ENCODE measurements around the gene DDX41.

DDX41 gene

DNA sequence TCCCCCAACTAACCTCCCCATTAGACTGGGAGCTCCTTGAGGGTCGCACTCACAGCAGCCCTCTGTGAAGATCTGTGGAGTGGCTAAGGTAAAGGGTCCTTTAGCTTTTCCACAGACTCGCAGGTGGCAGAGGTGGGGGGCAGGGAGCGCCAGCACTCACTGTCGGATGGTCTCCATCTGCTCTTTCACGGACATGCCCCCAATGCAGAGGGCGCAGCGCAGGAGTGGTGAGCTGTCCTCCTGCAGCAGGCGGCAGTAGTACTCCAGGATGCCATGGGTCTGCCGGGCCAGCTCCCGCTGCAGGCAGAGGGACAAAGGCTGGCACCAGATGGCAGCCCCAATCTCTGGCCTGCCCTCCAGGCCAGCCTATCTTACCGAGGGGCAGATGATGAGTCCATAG is 2.2 kb downstream of the DDX41 start:
- TF ChIP-seq REST (IDR thresholded peaks at IDR 0.05; ENCODE audit: insufficient replicate concordance, low read depth) (no peak), GABPA (IDR thresholded peaks at IDR 0.05; ENCODE audit: low read depth) (no peak), POLR2AphosphoS5 (IDR thresholded peaks at IDR 0.05; ENCODE audit: low read depth) (no peak), SPI1 (IDR thresholded peaks at IDR 0.05; ENCODE audit: borderline replicate concordance, low read depth) (no peak), CTCF (IDR thresholded peaks at IDR 0.05; ENCODE audit: insufficient read depth, low read length) (no peak)
- no peak for DNase-seq (ENCODE audit: low read depth in 1 of 2, low spot score in 1 of 2)
- no peaks in the 10 kb centered on the region for H3K27me3 ChIP-seq (ENCODE audit: insufficient read depth, poor library complexity, severe bottlenecking)
- H3K27ac ChIP-seq (replicated peaks): no peak overlapping the region
- H3K4me3 ChIP-seq (replicated peaks; ENCODE audit: insufficient read depth, low read length): no peak overlapping the region

DNA sequence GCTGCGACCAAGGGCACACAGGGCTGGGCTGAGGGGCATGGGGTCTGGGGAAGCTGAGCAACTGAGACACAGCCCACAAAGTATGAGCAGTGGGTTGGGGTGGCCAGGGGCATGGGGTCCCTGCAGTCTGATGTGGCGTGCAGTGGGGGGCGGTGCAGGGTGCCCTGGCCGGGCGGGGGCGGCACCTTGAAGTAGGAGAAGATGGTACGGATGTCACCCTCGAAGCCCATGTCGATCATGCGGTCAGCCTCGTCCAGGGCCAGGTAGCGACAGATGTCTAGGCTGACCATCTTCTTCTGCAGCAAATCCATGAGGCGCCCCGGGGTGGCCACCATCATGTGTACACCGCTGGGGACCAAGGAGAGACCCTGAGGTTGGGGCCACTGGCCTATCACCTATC is 3.3 kb downstream of the DDX41 start:
- H3K27ac ChIP-seq (replicated peaks): no peak overlapping the region
- no peaks in the 10 kb centered on the region for H3K27me3 ChIP-seq (ENCODE audit: insufficient read depth, poor library complexity, severe bottlenecking)
- no peak for TF ChIP-seq SPI1 (IDR thresholded peaks at IDR 0.05; ENCODE audit: borderline replicate concordance, low read depth)
- no peak for TF ChIP-seq POLR2AphosphoS5 (IDR thresholded peaks at IDR 0.05; ENCODE audit: low read depth)
- TF ChIP-seq REST (IDR thresholded peaks at IDR 0.05; ENCODE audit: insufficient replicate concordance, low read depth): no peak
- no peak for TF ChIP-seq CTCF (IDR thresholded peaks at IDR 0.05; ENCODE audit: insufficient read depth, low read length)
- no peak for TF ChIP-seq GABPA (IDR thresholded peaks at IDR 0.05; ENCODE audit: low read depth)
- no peak overlapping the region for H3K4me3 ChIP-seq (replicated peaks; ENCODE audit: insufficient read depth, low read length)
- DNase-seq (ENCODE audit: low read depth in 1 of 2, low spot score in 1 of 2): no peak

DNA sequence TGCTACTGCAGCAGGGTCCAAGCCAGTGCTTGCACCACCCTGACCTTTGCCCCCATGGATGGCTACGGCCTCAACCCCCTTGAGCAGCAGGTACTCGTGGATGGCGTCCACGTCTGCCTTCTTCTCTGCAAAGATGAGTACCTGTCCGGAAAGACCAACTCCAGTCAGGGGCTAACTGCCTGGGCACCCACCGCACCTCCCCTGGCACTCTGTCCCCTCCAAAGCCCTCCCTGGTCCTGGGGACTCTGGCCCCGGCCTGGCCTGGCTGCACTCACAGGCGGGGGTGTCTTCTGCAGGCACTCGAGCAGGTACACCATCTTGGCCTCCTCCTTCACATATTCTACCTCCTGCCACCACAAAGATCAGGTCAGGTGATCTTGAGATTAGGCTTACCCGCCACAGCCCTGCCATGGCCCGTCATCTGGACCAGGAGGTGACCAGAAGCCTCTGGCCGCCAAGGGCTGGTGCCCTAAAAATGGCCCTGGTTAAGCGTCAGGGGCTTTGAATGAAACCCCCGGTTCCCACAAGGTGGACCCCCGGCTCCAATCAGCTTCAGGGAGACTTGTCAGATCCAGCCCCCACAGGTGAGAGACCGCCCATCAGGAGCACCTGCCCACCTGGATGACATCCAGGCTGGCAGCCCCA is 3.9 kb downstream of the DDX41 start:
- H3K27ac ChIP-seq (replicated peaks): no peak overlapping the region
- no peak overlapping the region for H3K4me3 ChIP-seq (replicated peaks; ENCODE audit: insufficient read depth, low read length)
- DNase-seq (ENCODE audit: low read depth in 1 of 2, low spot score in 1 of 2): no peak
- TF ChIP-seq SPI1 (IDR thresholded peaks at IDR 0.05; ENCODE audit: borderline replicate concordance, low read depth) (no peak), CTCF (IDR thresholded peaks at IDR 0.05; ENCODE audit: insufficient read depth, low read length) (no peak), REST (IDR thresholded peaks at IDR 0.05; ENCODE audit: insufficient replicate concordance, low read depth) (no peak), POLR2AphosphoS5 (IDR thresholded peaks at IDR 0.05; ENCODE audit: low read depth) (no peak)
- H3K27me3 ChIP-seq (ENCODE audit: insufficient read depth, poor library complexity, severe bottlenecking): no peaks in the 10 kb centered on the region
